Effector CD4-positive, alpha-beta T cell (primary cell): Measurements from ENCODE around the gene TXNL4A.

ENCODE experiments used
- DNase-seq: peaks from one replicate; pipeline ENCODE4 v3.0.0-alpha.2; 2020

The TXNL4A gene

GRCh38 chr18:79991494-79991893, 3.1 kb upstream of the TXNL4A start:
- no peak for DNase-seq

- no peak for DNase-seq
Observed at GRCh38 chr18:79989195-79989497, 783 bp upstream of the TXNL4A start.

- peak; percentile 56 for DNase-seq
Observed at GRCh38 chr18:79988071-79988450, 302 bp downstream of the TXNL4A start.

- DNase-seq = no peak
Observed at GRCh38 chr18:79987566-79987965, 797 bp downstream of the TXNL4A start.

- no peak for DNase-seq
Observed at GRCh38 chr18:79986726-79987125, 1.6 kb downstream of the TXNL4A start.

- DNase-seq = no peak
Observed at GRCh38 chr18:79985172-79985571, 3.2 kb downstream of the TXNL4A start.

GRCh38 chr18:79983793-79984192, 4.6 kb downstream of the TXNL4A start:
- no peak for DNase-seq

GRCh38 chr18:79983253-79983652, 5.1 kb downstream of the TXNL4A start:
- DNase-seq = no peak

- no peak for DNase-seq
Observed at GRCh38 chr18:79982736-79983135, 5.6 kb downstream of the TXNL4A start.

- DNase-seq = no peak
Observed at GRCh38 chr18:79980585-79980984, 7.8 kb downstream of the TXNL4A start.

GRCh38 chr18:79979843-79980242, 8.5 kb downstream of the TXNL4A start:
- no peak for DNase-seq

- DNase-seq = no peak
Observed at GRCh38 chr18:79975985-79976680, 12.2 kb downstream of the TXNL4A start.

- DNase-seq = no peak
Observed at GRCh38 chr18:79975043-79975442, 13.3 kb downstream of the TXNL4A start.

- DNase-seq = no peak
Observed at GRCh38 chr18:79974025-79974654, 14.2 kb downstream of the TXNL4A start.

GRCh38 chr18:79973517-79973916, 14.8 kb downstream of the TXNL4A start:
- DNase-seq = no peak

GRCh38 chr18:79972720-79973119, 15.6 kb downstream of the TXNL4A start:
- no peak for DNase-seq

- DNase-seq = no peak
Observed at GRCh38 chr18:79971986-79972385, 16.4 kb downstream of the TXNL4A start.

GRCh38 chr18:79971211-79971952, 17.0 kb downstream of the TXNL4A start:
- no peak for DNase-seq

GRCh38 chr18:79970419-79971133, 17.8 kb downstream of the TXNL4A start:
- no peak for DNase-seq

GRCh38 chr18:79965119-79965902, 23.1 kb downstream of the TXNL4A start:
- DNase-seq = no peak

GRCh38 chr18:79964330-79965118, 23.8 kb downstream of the TXNL4A start, which contains the start of gene HSBP1L1:
Gene HSBP1L1, plus strand, starts transcription at chr18:79964643. Its CDS starts 93 bp downstream, at chr18:79964736.
- peak; percentile 46 for DNase-seq
